NCI-H345 treated with DMSO at 0.1 percent for 48 hours (cell line): ENCODE results near the gene ZNF211.

Experiments
- DNase-seq: peaks from one replicate; lab custom pipeline; 2025; ENCODE audit not compliant: unreplicated experiment; lab: John Stamatoyannopoulos, UW

The ZNF211 gene

DNA sequence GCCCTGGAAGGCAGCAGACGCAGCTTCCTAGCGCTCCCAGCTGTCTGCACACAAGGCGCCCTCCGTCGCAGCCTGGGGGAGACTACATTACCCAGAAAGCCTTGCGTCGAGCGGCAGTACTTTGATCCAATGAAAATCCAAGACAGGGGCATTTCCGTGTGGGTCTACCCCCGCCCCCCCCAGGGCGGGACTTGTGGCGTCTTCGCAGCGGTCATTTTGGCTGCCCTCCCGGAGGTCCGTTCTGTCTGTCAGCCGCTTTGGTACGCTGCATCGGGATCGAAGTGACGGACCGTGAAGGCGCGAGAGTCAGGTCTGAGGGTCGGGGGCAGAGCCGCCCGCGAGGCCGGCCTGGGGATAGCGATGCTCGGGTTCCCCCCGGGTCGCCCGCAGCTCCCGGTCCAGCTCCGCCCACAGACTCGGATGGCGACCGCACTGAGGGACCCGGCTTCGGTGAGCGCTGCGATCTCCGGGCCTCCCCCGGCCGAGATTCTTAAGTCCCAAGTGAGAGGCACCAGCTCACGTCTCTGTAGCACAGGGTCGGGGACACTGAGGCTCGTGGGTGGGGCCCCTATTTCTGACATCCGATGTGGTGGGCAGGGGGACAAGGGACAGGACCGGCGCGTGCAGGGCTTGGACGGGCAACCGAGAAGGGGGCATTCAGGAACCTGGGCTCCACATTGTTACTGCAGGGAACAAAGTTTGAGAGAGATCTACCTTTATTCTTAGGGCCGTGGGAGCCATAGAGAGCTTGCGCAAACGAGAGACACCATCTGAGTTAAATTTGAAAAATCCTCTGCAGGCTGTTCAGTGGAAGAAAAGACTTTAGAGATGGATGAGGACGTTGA lies at the start of gene ZNF211:
ZNF211 (plus strand) TSS at position 182 of the 845 bp plus-strand sequence; CDS start at position 361, 179 bp downstream.
- DNase-seq = peak; percentile 73

DNA sequence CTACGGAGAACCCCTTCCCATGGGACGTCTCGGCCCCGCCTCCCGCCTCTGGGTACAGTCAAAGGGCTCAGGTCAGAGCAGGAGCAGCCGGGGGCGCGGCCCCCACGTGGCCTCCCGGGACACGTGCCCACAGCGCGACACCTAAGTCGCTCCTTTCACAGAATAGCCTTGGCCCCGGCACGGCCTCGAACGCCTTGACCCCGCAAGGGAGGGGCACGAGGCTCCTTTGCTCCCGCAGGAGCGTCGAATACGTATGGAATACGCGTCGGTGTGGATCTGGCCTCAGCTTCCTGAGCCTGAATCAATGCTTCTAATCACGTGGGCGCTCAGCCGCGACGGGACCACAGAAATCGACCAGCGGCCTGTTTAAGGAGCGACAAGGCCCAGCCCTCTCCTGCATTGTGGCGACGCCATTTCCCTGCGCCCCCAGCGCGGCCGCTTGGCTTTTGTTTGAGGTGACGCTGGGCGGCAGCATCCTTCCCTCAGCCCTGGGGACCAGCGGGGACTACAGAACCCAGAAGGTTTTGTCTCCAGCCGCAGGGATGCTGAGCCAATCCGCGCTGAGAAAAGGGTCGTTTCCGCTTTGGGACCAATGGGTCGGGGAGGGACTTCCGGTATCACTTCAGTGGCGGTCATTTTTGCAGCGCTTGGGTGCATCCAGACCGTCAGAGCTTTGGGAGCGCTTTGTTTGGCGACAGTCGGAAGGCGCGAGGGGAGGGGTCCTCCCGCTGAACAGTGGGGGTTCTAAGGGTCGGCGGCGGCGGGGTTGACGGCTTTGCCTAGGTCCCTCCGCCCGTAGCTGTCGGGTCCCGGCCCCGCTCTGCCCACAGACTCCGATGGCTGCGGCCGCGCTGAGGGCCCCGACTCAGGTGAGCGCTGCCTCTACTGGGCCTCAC lies 49.2 kb upstream of the ZNF211 start, which contains the start of gene ZIK1:
ZIK1 (plus strand) TSS at position 625 of the 896 bp plus-strand sequence; CDS start at position 837, 212 bp downstream.
- DNase-seq = peak; percentile 77

GRCh38 chr19:57587529-57587928 lies 45.4 kb upstream of the ZNF211 start:
- no peak for DNase-seq

- no peak for DNase-seq
Measured at GRCh38 chr19:57599377-57599760, 33.6 kb upstream of the ZNF211 start.

DNA sequence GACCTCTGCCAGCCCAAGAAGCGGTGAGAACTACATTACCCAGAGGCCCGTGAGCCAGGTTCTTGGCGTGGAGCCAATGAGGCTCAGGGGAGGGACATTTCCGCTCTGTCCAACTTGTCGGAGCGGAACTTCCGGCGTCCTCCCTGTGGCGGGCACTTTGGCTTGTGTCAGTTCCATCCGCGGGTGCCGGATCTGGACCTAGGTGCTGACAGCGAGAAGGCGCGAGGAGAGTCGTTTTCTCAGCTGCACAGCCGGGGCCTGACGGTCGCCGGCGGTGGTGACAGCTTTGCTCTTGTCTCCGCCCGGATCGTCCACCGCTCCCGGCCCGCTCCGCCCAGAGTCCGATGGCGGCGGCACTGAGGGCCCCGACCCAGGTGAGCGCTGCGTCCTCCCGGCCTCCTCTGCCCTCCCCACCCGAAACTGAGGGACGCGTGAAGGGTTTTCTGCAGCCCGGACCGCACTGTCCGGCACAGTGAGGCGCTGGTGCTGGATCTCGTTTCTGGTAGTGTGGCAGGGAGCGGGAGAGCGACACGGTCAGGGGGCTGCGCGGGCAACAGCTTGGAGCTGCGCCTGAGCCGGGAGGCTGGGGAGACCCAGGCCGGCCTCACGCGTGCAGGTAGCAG lies 33.1 kb upstream of the ZNF211 start, which contains the start of gene ZNF530:
ZNF530 (plus strand) TSS at position 125 of the 623 bp plus-strand sequence. CDS start 4,461 bp downstream, outside the sequence.
- peak; percentile 47 for DNase-seq

- DNase-seq = no peak
Measured at GRCh38 chr19:57606931-57607330, 26.0 kb upstream of the ZNF211 start.

GRCh38 chr19:57611113-57611512 lies 21.9 kb upstream of the ZNF211 start:
- no peak for DNase-seq

- DNase-seq = peak; percentile 58
Measured at GRCh38 chr19:57613941-57614743, 18.8 kb upstream of the ZNF211 start, which contains the start of gene ZNF134. ZNF134 (plus strand) TSS chr19:57614242; CDS start chr19:57619469, 5,227 bp downstream.

- no peak for DNase-seq
Measured at GRCh38 chr19:57615346-57615745, 17.6 kb upstream of the ZNF211 start.

DNA sequence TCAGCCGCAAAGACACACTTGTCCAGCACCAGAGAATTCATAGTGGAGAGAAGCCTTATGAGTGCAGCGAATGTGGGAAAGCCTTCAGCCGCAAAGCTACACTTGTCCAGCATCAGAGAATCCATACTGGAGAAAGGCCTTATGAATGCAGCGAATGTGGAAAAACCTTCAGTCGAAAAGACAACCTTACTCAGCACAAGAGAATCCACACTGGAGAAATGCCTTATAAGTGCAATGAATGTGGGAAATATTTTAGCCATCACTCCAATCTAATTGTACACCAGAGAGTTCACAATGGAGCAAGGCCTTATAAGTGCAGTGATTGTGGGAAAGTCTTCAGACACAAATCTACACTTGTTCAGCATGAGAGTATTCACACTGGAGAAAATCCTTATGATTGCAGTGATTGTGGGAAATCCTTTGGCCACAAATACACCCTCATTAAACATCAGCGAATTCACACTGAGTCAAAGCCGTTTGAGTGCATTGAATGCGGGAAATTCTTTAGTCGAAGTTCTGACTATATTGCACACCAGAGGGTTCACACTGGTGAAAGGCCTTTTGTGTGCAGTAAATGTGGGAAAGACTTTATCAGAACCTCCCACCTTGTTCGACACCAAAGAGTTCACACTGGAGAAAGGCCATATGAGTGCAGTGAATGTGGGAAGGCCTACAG lies 12.2 kb upstream of the ZNF211 start:
- DNase-seq = no peak

DNA sequence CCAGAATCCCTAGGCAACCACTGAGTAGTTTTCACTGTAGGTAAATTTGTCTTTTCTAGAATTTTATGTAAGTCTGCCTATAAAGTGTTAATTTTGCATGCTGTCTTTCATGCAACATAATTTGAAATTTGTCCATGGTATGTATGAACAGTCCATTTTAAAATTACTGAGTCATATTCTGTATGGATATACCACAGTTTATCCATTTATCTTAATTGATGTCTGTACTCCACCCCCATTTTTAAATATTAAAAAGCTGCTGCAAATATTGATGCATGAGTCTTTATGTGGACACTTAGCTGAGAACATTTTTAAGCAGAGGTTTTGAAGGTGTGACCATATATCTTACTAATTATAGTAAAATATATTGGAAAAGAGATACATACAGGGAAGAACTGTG lies 9.9 kb upstream of the ZNF211 start:
- no peak for DNase-seq

DNA sequence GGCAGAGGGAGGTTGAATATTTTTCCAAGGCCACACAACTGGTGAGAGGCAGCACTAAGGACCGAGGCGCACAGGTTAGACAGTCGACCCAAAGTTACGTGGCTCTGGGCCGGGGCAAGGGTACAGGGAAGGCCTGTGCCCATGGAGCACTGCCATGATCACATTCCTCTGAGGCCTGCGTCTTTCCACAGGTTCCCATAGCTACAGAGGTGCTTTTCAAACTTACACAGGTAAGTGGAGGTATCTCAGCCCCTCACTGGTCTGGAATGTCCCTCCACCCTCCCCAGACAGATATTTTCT lies 814 bp downstream of the ZNF211 start:
- DNase-seq = no peak

DNA sequence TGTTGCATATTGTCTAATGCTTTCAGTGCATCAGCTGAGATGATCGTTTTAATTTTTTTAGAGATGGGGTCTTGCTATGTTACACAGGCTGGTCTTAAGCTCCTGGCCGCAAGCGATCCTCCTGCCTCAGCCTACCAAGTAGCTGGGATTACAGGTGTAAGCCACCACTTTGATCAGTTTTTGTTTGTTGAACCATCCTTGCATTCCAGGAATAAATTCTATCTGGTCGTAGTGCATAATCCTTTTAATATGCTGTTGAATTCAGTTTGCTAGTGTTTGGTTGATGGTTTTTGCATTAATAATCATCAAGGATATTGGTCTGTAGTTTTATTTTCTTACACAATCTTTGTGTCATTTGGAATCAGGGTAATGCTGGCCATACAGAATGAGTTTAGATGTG lies 4.4 kb downstream of the ZNF211 start:
- no peak for DNase-seq

GRCh38 chr19:57641715-57642234 lies 8.8 kb downstream of the ZNF211 start:
- no peak for DNase-seq

DNA sequence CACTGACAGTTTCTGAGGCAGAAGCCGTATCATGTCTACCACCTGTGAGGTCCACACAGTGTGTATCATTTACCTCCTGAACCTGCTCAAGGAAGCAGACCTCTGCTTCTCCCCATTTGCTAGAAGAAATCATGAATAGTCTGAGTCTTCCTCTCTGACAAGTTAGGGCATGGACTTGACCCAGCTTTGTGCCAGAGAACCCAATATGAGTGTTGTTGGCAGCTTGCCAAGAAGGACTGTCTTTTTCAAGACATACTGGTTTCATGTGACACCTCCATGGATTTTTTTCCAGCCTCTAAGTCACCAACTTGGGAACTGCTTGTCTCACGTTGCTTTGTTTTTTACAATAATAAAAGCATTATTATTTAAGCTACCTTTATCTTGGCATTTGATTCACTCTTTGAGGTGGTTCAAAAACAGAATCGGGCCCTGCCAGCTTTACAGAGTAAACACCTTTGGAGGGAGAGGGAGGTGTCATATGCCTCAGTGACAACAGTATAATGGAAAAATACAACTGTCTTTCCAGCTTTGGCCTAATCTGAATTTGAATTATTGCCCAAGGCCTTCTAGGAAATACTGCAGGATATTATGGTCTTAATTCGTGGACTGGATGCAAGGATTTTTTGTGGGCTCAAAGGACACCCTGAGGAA lies 9.6 kb downstream of the ZNF211 start:
- no peak for DNase-seq

DNA sequence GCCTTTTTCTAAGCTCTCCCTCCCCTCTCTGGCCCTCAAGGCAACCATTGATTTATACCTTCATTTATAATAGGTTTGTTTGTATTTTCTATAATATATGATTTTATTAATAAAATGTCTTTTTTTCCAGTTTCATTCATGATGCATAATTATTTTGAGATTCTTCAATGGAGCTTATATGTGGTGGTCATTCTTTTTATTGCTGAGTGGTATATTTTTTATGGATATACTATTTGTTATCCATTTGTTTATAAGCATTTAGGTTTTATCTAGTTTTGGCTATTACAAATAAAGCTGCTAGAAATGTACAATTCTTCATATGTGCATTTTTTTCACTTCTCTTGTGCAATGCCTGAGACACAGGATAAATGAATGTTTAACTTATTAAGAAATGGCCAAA lies 10.8 kb downstream of the ZNF211 start:
- DNase-seq = no peak

DNA sequence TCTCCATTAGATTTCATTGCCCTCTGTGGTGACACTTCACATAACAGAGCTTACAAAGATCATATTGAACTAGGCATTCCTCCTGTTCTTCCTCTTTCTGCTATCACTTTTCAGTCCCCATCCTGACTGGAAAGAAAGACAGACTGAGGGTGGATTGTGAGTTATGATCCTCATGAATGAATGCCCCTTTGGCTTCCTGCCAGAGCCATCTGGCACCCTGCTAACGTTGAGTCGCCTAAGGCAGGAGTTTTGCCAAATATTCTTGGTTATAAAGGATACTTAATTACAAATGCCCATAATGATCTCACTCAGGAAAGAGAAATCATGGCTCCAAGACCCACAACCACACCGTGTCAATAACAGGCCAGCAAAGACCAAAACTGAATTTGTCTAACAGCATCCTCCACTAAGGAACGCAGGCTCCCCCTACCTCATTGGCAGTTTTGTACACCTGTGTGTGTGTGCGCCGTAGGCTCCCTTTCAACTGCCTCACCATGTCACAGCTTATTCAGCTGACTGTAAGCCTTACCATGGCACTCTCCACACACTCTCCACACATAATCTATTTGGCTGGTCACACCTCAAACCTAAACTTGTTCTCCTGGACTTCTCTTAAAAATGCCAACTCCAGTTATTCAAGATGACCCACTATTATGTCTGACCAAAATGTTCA lies 15.5 kb downstream of the ZNF211 start:
- no peak for DNase-seq

- no peak for DNase-seq
Measured at GRCh38 chr19:57651654-57651996, 18.7 kb downstream of the ZNF211 start.

GRCh38 chr19:57653689-57654088 lies 20.7 kb downstream of the ZNF211 start:
- no peak for DNase-seq
